Smooth muscle cell (in vitro differentiated cells): ENCODE data around the gene ABCD4. TPM values are rescaled to one million over a fixed set of nuclear protein-coding genes. Genes with fewer than 3 reads are reported as not detected.

ENCODE experiments used
- DNase-seq: peaks from one replicate; lab custom pipeline; 2025; ENCODE audit not compliant: unreplicated experiment; lab: John Stamatoyannopoulos, UW
- H2AFZ ChIP-seq: fragments of 200-600 bp; sonication (generic); 2 replicates; pipeline ENCODE4 v1.6.0; 2016; ENCODE audit warnings: antibody characterized with exemption, low read depth, mild to moderate bottlenecking
- H3F3A ChIP-seq: fragments of 200-600 bp; sonication (generic); 2 replicates; pipeline ENCODE4 v1.6.0; 2017; ENCODE audit warnings: antibody characterized with exemption, low read depth
- H3K27ac ChIP-seq: fragments of 200-600 bp; sonication (generic); 2 replicates; pipeline ENCODE4 v1.5.1; 2016; ENCODE audit warnings: low read depth, mild to moderate bottlenecking
- H3K27me3 ChIP-seq: fragments of 200-600 bp; sonication (generic); 2 replicates; pipeline ENCODE4 v1.6.1; 2016; ENCODE audit warnings: low read depth, mild to moderate bottlenecking
- H3K36me3 ChIP-seq: fragments of 200-600 bp; sonication (generic); 2 replicates; pipeline ENCODE4 v1.5.1; 2016; ENCODE audit warnings: low read depth
- H3K4me1 ChIP-seq: fragments of 200-600 bp; sonication (generic); 2 replicates; pipeline ENCODE4 v1.5.1; 2016; ENCODE audit warnings: low read depth
- H3K4me2 ChIP-seq: fragments of 200-600 bp; sonication (generic); 2 replicates; pipeline ENCODE4 v1.6.0; 2016; ENCODE audit warnings: mild to moderate bottlenecking
- H3K4me3 ChIP-seq: fragments of 200-600 bp; sonication (generic); 2 replicates; pipeline ENCODE4 v1.5.1; 2016; ENCODE audit warnings: mild to moderate bottlenecking
- H3K79me2 ChIP-seq: fragments of 200-600 bp; sonication (generic); 2 replicates; pipeline ENCODE4 v1.6.0; 2016; ENCODE audit warnings: low read depth, mild to moderate bottlenecking
- H3K9ac ChIP-seq: fragments of 200-600 bp; sonication (generic); 2 replicates; pipeline ENCODE4 v1.6.0; 2016; ENCODE audit warnings: low read depth
- H3K9me3 ChIP-seq: fragments of 200-600 bp; sonication (generic); replicated peaks from 2 replicates; pipeline ENCODE4 v1.5.1; 2016; ENCODE audit warnings: low read depth
- H4K20me1 ChIP-seq: fragments of 200-600 bp; sonication (generic); 2 replicates; pipeline ENCODE4 v1.6.0; 2016; ENCODE audit warnings: low read depth
- CTCF ChIP-seq: fragments of 200-600 bp; sonication (generic); IDR thresholded peaks from 2 replicates; pipeline ENCODE4 v1.5.1; 2017; ENCODE audit warnings: borderline replicate concordance, mild to moderate bottlenecking, antibody characterized with exemption; ENCODE audit not compliant: insufficient read depth, poor library complexity, severe bottlenecking
- WGBS: methylation state at CpG from one replicate; pipeline ENCODE4 v1.1.7; 2016; ENCODE audit warnings: low lambda C conversion rate; 5-methylcytosine and 5-hydroxymethylcytosine counted together
- polyA plus RNA-seq: library from polyadenylated mRNA; unstranded; fragments of >200 nt; fragmentation: Nextera tagmentation; extraction: Ambion mirVana; gene quantifications from 2 replicates; pipeline ENCODE4 v1.2.1, GENCODE V29; 2016
- total RNA-seq: library from RNA; depleted of rRNA; stranded (reverse); fragments of >200 nt; gene quantifications from 2 replicates; pipeline ENCODE4 v1.2.3, GENCODE V29; 2014

Gene ABCD4
- total and polyA plus RNA-seq, 2 experiments from 2014 or later, result 19.3 to 33.8 TPM

GRCh38 chr14:74313601-74314000 lies 10.9 kb upstream of the ABCD4 start:
- H3K27ac ChIP-seq, result no peak overlapping the region
- no peak for TF ChIP-seq CTCF
- H3K36me3 ChIP-seq, result no peaks in the 10 kb centered on the region
- no peaks in the 10 kb centered on the region for H3K27me3 ChIP-seq
- no peak overlapping the region for H3K4me2 ChIP-seq
- H3K4me1 ChIP-seq, result no peaks in the 10 kb centered on the region
- H4K20me1 ChIP-seq, result no peaks in the 10 kb centered on the region
- no peaks in the 10 kb centered on the region for H3K79me2 ChIP-seq
- WGBS, result 82% methylated on average over 5 of the region's 5 CpGs
- H3F3A ChIP-seq, result no peaks in the 10 kb centered on the region
- no peak for DNase-seq
- no peak overlapping the region for H3K4me3 ChIP-seq
- no peaks in the 10 kb centered on the region for H3K9me3 ChIP-seq
- H3K9ac ChIP-seq, result no peak overlapping the region
- H2AFZ ChIP-seq, result no peak overlapping the region

- no peaks in the 10 kb centered on the region for H3K27me3 ChIP-seq
- H3K36me3 ChIP-seq, result no peaks in the 10 kb centered on the region
- H3K79me2 ChIP-seq, result no peaks in the 10 kb centered on the region
- no peak overlapping the region for H3K4me2 ChIP-seq
- H3K9ac ChIP-seq, result no peak overlapping the region
- H3K4me1 ChIP-seq, result no peaks in the 10 kb centered on the region
- H3K9me3 ChIP-seq, result no peaks in the 10 kb centered on the region
- TF ChIP-seq CTCF, result no peak
- no peak for DNase-seq
- no peak overlapping the region for H3K27ac ChIP-seq
- WGBS, result 89% methylated on average over 2 of the region's 2 CpGs
- H3F3A ChIP-seq, result no peaks in the 10 kb centered on the region
- no peak overlapping the region for H3K4me3 ChIP-seq
- no peak overlapping the region for H2AFZ ChIP-seq
- H4K20me1 ChIP-seq, result no peaks in the 10 kb centered on the region
Measured at GRCh38 chr14:74312161-74312560, 9.4 kb upstream of the ABCD4 start.

GRCh38 chr14:74309125-74310022 lies 6.6 kb upstream of the ABCD4 start:
- H3K4me2 ChIP-seq, result no peak overlapping the region
- no peak for DNase-seq
- H3K27me3 ChIP-seq, result no peaks in the 10 kb centered on the region
- no peaks in the 10 kb centered on the region for H3K79me2 ChIP-seq
- H4K20me1 ChIP-seq, result no peaks in the 10 kb centered on the region
- H3F3A ChIP-seq, result no peaks in the 10 kb centered on the region
- H3K27ac ChIP-seq, result no peak overlapping the region
- no peak overlapping the region for H3K9ac ChIP-seq
- 93% methylated on average over 8 of the region's 8 CpGs for WGBS
- H3K9me3 ChIP-seq, result no peaks in the 10 kb centered on the region
- no peaks in the 10 kb centered on the region for H3K36me3 ChIP-seq
- H3K4me3 ChIP-seq, result no peak overlapping the region
- TF ChIP-seq CTCF, result no peak
- H3K4me1 ChIP-seq, result no peaks in the 10 kb centered on the region
- no peak overlapping the region for H2AFZ ChIP-seq

- Histone ChIP-seq H3K27ac (no peak overlapping the region), H3K4me2 (no peak overlapping the region), H3K9me3 (no peaks in the 10 kb centered on the region), H3K4me3 (no peak overlapping the region), H2AFZ (no peak overlapping the region), H3F3A (no peaks in the 10 kb centered on the region), H3K36me3 (no peaks in the 10 kb centered on the region), H3K4me1 (no peaks in the 10 kb centered on the region), H3K79me2 (no peaks in the 10 kb centered on the region), H3K9ac (no peak overlapping the region), H3K27me3 (no peaks in the 10 kb centered on the region), H4K20me1 (no peaks in the 10 kb centered on the region)
- 87% methylated on average over 5 of the region's 5 CpGs for WGBS
- no peak for TF ChIP-seq CTCF
- DNase-seq, result no peak
Measured at GRCh38 chr14:74308695-74309094, 6.0 kb upstream of the ABCD4 start.
